Right atrium auricular region (tissue), 2 donors: ENCODE results near the gene AURKB. TPM values are rescaled to one million over a fixed set of nuclear protein-coding genes. Genes with fewer than 3 reads are reported as not detected.

Experiments used
- DNase-seq: peaks from one replicate; pipeline ENCODE4 v3.0.0-alpha.2; 2019; ENCODE audit warnings: low spot score
- H3K27ac ChIP-seq, 2 donors: fragments of 200-600 bp; sonication (generic); 1 replicate in 1 of 2; 2 replicates in 1 of 2; pipeline ENCODE4 v1.5.1; 2016 to 2019
- H3K27me3 ChIP-seq, 2 donors: fragments of 200-600 bp; sonication (generic); one replicate each; pipeline versions ENCODE4 v1.5.1 to v1.6.0; 2017 to 2019
- H3K36me3 ChIP-seq: fragments of 200-600 bp; sonication (generic); one replicate; pipeline ENCODE4 v1.5.1; 2016
- H3K4me1 ChIP-seq, 2 donors: fragments of 200-600 bp; sonication (generic); one replicate each; pipeline versions ENCODE4 v1.5.1 to v1.6.0; 2017 to 2019
- H3K4me3 ChIP-seq, 2 donors: fragments of 200-600 bp; sonication (generic); 1 replicate in 1 of 2; 2 replicates in 1 of 2; pipeline ENCODE4 v1.5.1; 2017 to 2019; ENCODE audit warnings: mild to moderate bottlenecking in 1 of 2, moderate library complexity in 1 of 2
- H3K9me3 ChIP-seq, 2 donors: fragments of 200-600 bp; sonication (generic); one replicate each; pipeline ENCODE4 v1.5.1; 2019
- CTCF ChIP-seq, 2 donors: fragments of 200-600 bp; sonication (generic); IDR thresholded peaks; one replicate each; pipeline ENCODE4 v1.5.1; 2019; ENCODE audit warnings: antibody characterized with exemption in 2 of 2
- total RNA-seq, 2 donors: library from RNA; depleted of rRNA; stranded (reverse); fragments of >200 nt; gene quantifications; one replicate each; pipeline ENCODE4 v1.1.0, GENCODE V29; 2016

The AURKB gene
- 1 to 10 TPM in 1 of 2 donors, not detected in 1; 1.8 TPM for total RNA-seq

GRCh38 chr17:8209907-8210760 is at the start of gene AURKB:
TSS of gene AURKB (minus strand) at chr17:8210575. CDS start at chr17:8210224, 351 bp downstream.
- Histone ChIP-seq H3K27ac (peak within 1 kb of the TSS; percentile 68 to 79), H3K4me1 (peaks cover 0 to 7% of the 10 kb centered on the region in 2 donors)
- DNase-seq, result peak; percentile 96

GRCh38 chr17:8257801-8258200 is 47.4 kb upstream of the AURKB start:
- no peaks in the 10 kb centered on the region for H3K9me3 ChIP-seq
- no peak overlapping the region for H3K27ac ChIP-seq
- DNase-seq, result no peak
- no peak overlapping the region for H3K4me3 ChIP-seq
- H3K27me3 ChIP-seq, result no peaks in the 10 kb centered on the region
- H3K4me1 ChIP-seq, result no peaks in the 10 kb centered on the region
- TF ChIP-seq CTCF (IDR thresholded peaks at IDR 0.05), result no peak
- H3K36me3 ChIP-seq, result peaks cover 49% of the 10 kb centered on the region

More at GRCh38 chr17:8209907-8210760, at the start of gene AURKB:
- Histone ChIP-seq H3K27me3 (no peaks in the 10 kb centered on the region), H3K4me3 (peak within 1 kb of the TSS; percentile 49 to 61), H3K36me3 (no peaks in the 10 kb centered on the region), H3K9me3 (no peaks in the 10 kb centered on the region)
- no peak for TF ChIP-seq CTCF (IDR thresholded peaks at IDR 0.05)

- H3K27ac ChIP-seq, result no peak overlapping the region
- H3K4me1 ChIP-seq, result no peaks in the 10 kb centered on the region
- no peaks in the 10 kb centered on the region for H3K9me3 ChIP-seq
- H3K27me3 ChIP-seq, result no peaks in the 10 kb centered on the region
- H3K36me3 ChIP-seq, result peaks cover 48% of the 10 kb centered on the region
- TF ChIP-seq CTCF (IDR thresholded peaks at IDR 0.05), result no peak
- no peak for DNase-seq
- no peak overlapping the region for H3K4me3 ChIP-seq
Measured at GRCh38 chr17:8256691-8257090, 46.3 kb upstream of the AURKB start.

GRCh38 chr17:8256291-8256690 is 45.9 kb upstream of the AURKB start:
- Histone ChIP-seq H3K27ac (no peak overlapping the region), H3K4me3 (no peak overlapping the region), H3K4me1 (no peaks in the 10 kb centered on the region), H3K27me3 (no peaks in the 10 kb centered on the region), H3K9me3 (no peaks in the 10 kb centered on the region), H3K36me3 (peaks cover 48% of the 10 kb centered on the region)
- no peak for TF ChIP-seq CTCF (IDR thresholded peaks at IDR 0.05)
- DNase-seq, result no peak

- H3K36me3 ChIP-seq, result peaks cover 48% of the 10 kb centered on the region
- no peaks in the 10 kb centered on the region for H3K9me3 ChIP-seq
Measured at GRCh38 chr17:8255499-8255898, 45.1 kb upstream of the AURKB start.

More at GRCh38 chr17:8255499-8255898, 45.1 kb upstream of the AURKB start:
- Histone ChIP-seq H3K4me1 (no peaks in the 10 kb centered on the region), H3K27me3 (no peaks in the 10 kb centered on the region), H3K27ac (no peak overlapping the region), H3K4me3 (no peak overlapping the region)
- DNase-seq, result no peak
- TF ChIP-seq CTCF (IDR thresholded peaks at IDR 0.05), result no peak
